Measurements from ENCODE around the gene MPPED1. TPM values are rescaled to one million over a fixed set of nuclear protein-coding genes. Genes with fewer than 3 reads are reported as not detected.

MPPED1 gene
- total and polyA plus RNA-seq, 8 donors: 0.19 to 1.5 (median 0.47) TPM; not detected in 4

GRCh38 chr22:43516996-43517635, 105.3 kb downstream of the MPPED1 start:
- H3K36me3 ChIP-seq: no peaks in the 10 kb centered on the region
- no peak overlapping the region for H3K4me3 ChIP-seq
- H3K27ac ChIP-seq: no peak overlapping the region
- intact Hi-C loops (cut with DNase I; ENCODE audit: low total_unique reads): no loop called here
- H3K9me3 ChIP-seq: no peaks in the 10 kb centered on the region
- WGBS, 5 donors: 79 to 87% (median 82%) methylated on average over 14 of the region's 14 CpGs
- TF ChIP-seq CTCF (IDR thresholded peaks at IDR 0.05) (no peak), EP300 (IDR thresholded peaks at IDR 0.05) (no peak), POLR2A (IDR thresholded peaks at IDR 0.05) (no peak), POLR2AphosphoS5 (IDR thresholded peaks at IDR 0.05) (no peak)
- peaks cover 0 to 58% (median 0%) of the 10 kb centered on the region in 3 donors for H3K27me3 ChIP-seq
- DNase-seq: no peak
- no peaks in the 10 kb centered on the region for H3K4me1 ChIP-seq

GRCh38 chr22:43520632-43521039, 108.8 kb downstream of the MPPED1 start:
- Histone ChIP-seq H3K27ac (no peak overlapping the region), H3K4me1 (no peaks in the 10 kb centered on the region), H3K4me3 (no peak overlapping the region), H3K36me3 (no peaks in the 10 kb centered on the region), H3K27me3 (peaks cover 0 to 61% (median 0%) of the 10 kb centered on the region in 3 donors), H3K9me3 (no peaks in the 10 kb centered on the region)
- WGBS, 5 donors: 38 to 58% (median 46%) methylated on average over 2 of the region's 2 CpGs
- intact Hi-C loops (cut with DNase I; ENCODE audit: low total_unique reads): no loop called here
- DNase-seq: no peak
- TF ChIP-seq CTCF (IDR thresholded peaks at IDR 0.05) (no peak), POLR2A (IDR thresholded peaks at IDR 0.05) (no peak), EP300 (IDR thresholded peaks at IDR 0.05) (no peak), POLR2AphosphoS5 (IDR thresholded peaks at IDR 0.05) (no peak)

GRCh38 chr22:43521716-43522115, 109.9 kb downstream of the MPPED1 start:
- H3K36me3 ChIP-seq: no peaks in the 10 kb centered on the region
- H3K4me3 ChIP-seq: no peak overlapping the region
- H3K9me3 ChIP-seq: no peaks in the 10 kb centered on the region
- TF ChIP-seq CTCF (IDR thresholded peaks at IDR 0.05): no peak
- TF ChIP-seq POLR2A (IDR thresholded peaks at IDR 0.05): no peak
- no peak for TF ChIP-seq EP300 (IDR thresholded peaks at IDR 0.05)
- no peak for TF ChIP-seq POLR2AphosphoS5 (IDR thresholded peaks at IDR 0.05)
- no peak for DNase-seq
- H3K27me3 ChIP-seq: peaks cover 0 to 61% (median 0%) of the 10 kb centered on the region in 3 donors
- no peaks in the 10 kb centered on the region for H3K4me1 ChIP-seq
- intact Hi-C loops (cut with DNase I; ENCODE audit: low total_unique reads): no loop called here
- WGBS, 5 donors: 69 to 75% (median 75%) methylated on average over 5 to 6 of the region's 6 CpGs
- no peak overlapping the region for H3K27ac ChIP-seq

GRCh38 chr22:43526117-43526655, 114.4 kb downstream of the MPPED1 start:
- no peaks in the 10 kb centered on the region for H3K36me3 ChIP-seq
- H3K4me1 ChIP-seq: no peaks in the 10 kb centered on the region
- DNase-seq: no peak
- no peak overlapping the region for H3K27ac ChIP-seq
- no peak overlapping the region for H3K4me3 ChIP-seq
- H3K9me3 ChIP-seq: no peaks in the 10 kb centered on the region
- WGBS, 5 donors: 80 to 85% (median 83%) methylated on average over 7 of the region's 7 CpGs
- intact Hi-C loops (cut with DNase I; ENCODE audit: low total_unique reads): no loop called here
- TF ChIP-seq POLR2A (IDR thresholded peaks at IDR 0.05) (no peak), CTCF (IDR thresholded peaks at IDR 0.05) (no peak), POLR2AphosphoS5 (IDR thresholded peaks at IDR 0.05) (no peak), EP300 (IDR thresholded peaks at IDR 0.05) (no peak)
- H3K27me3 ChIP-seq: peaks cover 0 to 49% (median 0%) of the 10 kb centered on the region in 3 donors
